GM18511 (cell line): Measurements from ENCODE around the gene WEE2.
"Not testable (repeated sequence)": the region's sequence is repeated elsewhere in the genome, so short reads cannot be mapped to it uniquely, and the experiment has no call there.

Experiments used
- ATAC-seq: cut with Tn5 transposase; IDR thresholded peaks from one replicate; pipeline ENCODE4 v1.9.1; 2021; ENCODE audit warnings: mild to moderate bottlenecking, moderate library complexity; ENCODE audit not compliant: unreplicated experiment

WEE2 gene

DNA sequence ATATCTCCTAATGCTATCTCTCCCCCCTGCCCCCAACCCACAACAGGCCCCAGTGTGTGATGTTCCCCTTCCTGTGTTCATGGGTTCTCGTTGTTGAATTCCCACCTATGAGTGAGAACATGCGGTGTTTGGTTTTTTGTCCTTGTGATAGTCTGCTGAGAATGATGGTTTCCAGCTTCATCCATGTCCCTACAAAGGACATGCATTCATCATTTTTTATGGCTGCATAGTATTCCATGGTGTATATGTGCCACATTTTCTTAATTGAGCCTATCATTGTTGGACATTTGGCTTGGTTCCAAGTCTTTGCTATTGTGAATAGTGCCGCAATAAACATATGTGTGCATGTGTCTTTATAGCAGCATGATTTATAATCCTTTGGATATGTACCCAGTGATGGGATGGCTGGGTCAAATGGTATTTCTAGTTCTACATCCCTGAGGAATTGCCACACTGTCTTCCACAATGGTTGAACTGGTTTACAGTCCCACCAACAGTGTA is 62.0 kb downstream of the WEE2 start:
- ATAC-seq, result not testable (repeated sequence)

DNA sequence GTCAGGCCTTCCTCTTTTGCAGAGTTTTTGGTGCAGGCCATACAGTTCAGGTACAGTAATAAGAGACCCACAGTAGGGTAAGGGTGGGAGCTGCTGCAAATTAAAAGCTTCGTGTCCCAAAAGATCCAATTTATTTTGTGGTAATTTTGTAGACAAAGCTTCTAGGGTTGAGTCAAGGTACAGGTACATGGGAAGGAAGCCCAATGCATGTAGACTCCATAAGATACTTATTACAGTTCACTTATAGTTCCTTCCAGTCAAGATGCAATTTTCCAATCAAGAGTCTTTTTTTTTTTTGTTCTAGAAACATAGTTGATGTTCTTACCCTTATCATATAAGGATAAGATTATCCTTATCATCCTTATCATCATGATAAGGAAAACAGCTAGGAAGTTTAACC is 68.2 kb downstream of the WEE2 start, which contains the start of gene TAS2R4:
TSS of gene TAS2R4 (plus strand) at position 301 of the 400 bp plus-strand sequence. CDS start 1,815 bp downstream, outside the sequence.
- ATAC-seq, result no peak
